GM23338 (cell line): Measurements from ENCODE around the gene TRIM14. TPM values are rescaled to one million over a fixed set of nuclear protein-coding genes. Genes with fewer than 3 reads are reported as not detected.

ENCODE experiments used
- ATAC-seq: fragments of 200-7000 bp; cut with Tn5 transposase; 3 replicates; pipeline ENCODE4 v1.9.1; 2020
- DNase-seq: peaks from one replicate; pipeline ENCODE4 v3.0.0-alpha.2; 2015; ENCODE audit warnings: low spot score
- H2AFZ ChIP-seq: fragments of 200-600 bp; sonication (generic); 2 replicates; pipeline ENCODE4 v1.8.0; 2016; ENCODE audit warnings: antibody characterized with exemption, mild to moderate bottlenecking, moderate library complexity
- H3F3A ChIP-seq: fragments of 200-600 bp; sonication (generic); replicated peaks from 2 replicates; pipeline ENCODE4 v1.8.0; 2017; ENCODE audit warnings: antibody characterized with exemption, mixed run types, low read depth
- H3K27ac ChIP-seq: fragments of 200-600 bp; sonication (generic); 2 replicates; pipeline ENCODE4 v1.6.1; 2016; ENCODE audit warnings: low read depth
- H3K27me3 ChIP-seq: fragments of 200-600 bp; sonication (generic); 2 replicates; pipeline ENCODE4 v1.8.0; 2016; ENCODE audit warnings: mild to moderate bottlenecking, mixed run types, moderate library complexity; ENCODE audit not compliant: insufficient read depth
- H3K36me3 ChIP-seq: fragments of 200-600 bp; sonication (generic); 2 replicates; pipeline ENCODE4 v1.8.0; 2016; ENCODE audit warnings: mild to moderate bottlenecking; ENCODE audit not compliant: insufficient read depth
- H3K4me1 ChIP-seq: fragments of 200-600 bp; sonication (generic); 2 replicates; pipeline ENCODE4 v1.8.0; 2016; ENCODE audit warnings: mild to moderate bottlenecking, moderate library complexity; ENCODE audit not compliant: insufficient read depth
- H3K4me2 ChIP-seq: fragments of 200-600 bp; sonication (generic); 2 replicates; pipeline ENCODE4 v1.7.1; 2017; ENCODE audit warnings: mixed run types
- H3K4me3 ChIP-seq: fragments of 200-600 bp; sonication (generic); 2 replicates; pipeline ENCODE4 v1.6.1; 2016; ENCODE audit warnings: mixed run types
- H3K79me2 ChIP-seq: fragments of 200-600 bp; sonication (generic); replicated peaks from 2 replicates; pipeline ENCODE4 v1.8.0; 2017; ENCODE audit warnings: mild to moderate bottlenecking; ENCODE audit not compliant: insufficient read depth
- H3K9me2 ChIP-seq: fragments of 200-600 bp; sonication (generic); 2 replicates; pipeline ENCODE4 v1.8.0; 2017; ENCODE audit not compliant: insufficient read depth
- H4K20me1 ChIP-seq: fragments of 200-600 bp; sonication (generic); replicated peaks from 2 replicates; pipeline ENCODE4 v1.8.0; 2017; ENCODE audit warnings: mild to moderate bottlenecking; ENCODE audit not compliant: insufficient read depth
- H3K27ac Mint-ChIP-seq: 2 replicates; pipeline ENCODE4 v1.8.0; 2020; ENCODE audit warnings: inconsistent platforms, mild to moderate bottlenecking, moderate library complexity, mixed read lengths
- H3K27me3 Mint-ChIP-seq: 3 replicates; pipeline ENCODE4 v1.8.0; 2022; ENCODE audit warnings: low read depth, mild to moderate bottlenecking, moderate library complexity, mixed read lengths, inconsistent platforms; ENCODE audit not compliant: insufficient read depth, poor library complexity
- H3K36me3 Mint-ChIP-seq: 3 replicates; pipeline ENCODE4 v1.8.0; 2021; ENCODE audit warnings: low read depth, mild to moderate bottlenecking, inconsistent platforms, moderate library complexity, mixed read lengths
- H3K4me1 Mint-ChIP-seq: 3 replicates; pipeline ENCODE4 v1.8.0; 2020; ENCODE audit warnings: mild to moderate bottlenecking, inconsistent platforms, mixed read lengths
- H3K4me3 Mint-ChIP-seq: 3 replicates; pipeline ENCODE4 v1.8.0; 2021; ENCODE audit warnings: moderate library complexity, mild to moderate bottlenecking, inconsistent platforms, mixed read lengths
- H3K9me3 Mint-ChIP-seq: 3 replicates; pipeline ENCODE4 v1.8.0; 2020; ENCODE audit warnings: moderate library complexity, mild to moderate bottlenecking, inconsistent platforms, mixed read lengths
- EZH2phosphoT487 ChIP-seq: fragments of 200-600 bp; sonication (generic); IDR thresholded peaks from one replicate; pipeline ENCODE4 v1.8.1; 2018; ENCODE audit warnings: antibody characterized with exemption; ENCODE audit not compliant: unreplicated experiment
- NANOG ChIP-seq: IDR thresholded peaks from 2 replicates; pipeline ENCODE4 v1.6.1; 2016; ENCODE audit warnings: antibody characterized with exemption, borderline replicate concordance
- POLR2AphosphoS5 ChIP-seq: IDR thresholded peaks from 2 replicates; pipeline ENCODE4 v1.6.1; 2016; ENCODE audit warnings: antibody characterized with exemption, low read depth
- STAT1 ChIP-seq: IDR thresholded peaks from one replicate; pipeline ENCODE4 v1.6.1; 2016; ENCODE audit warnings: antibody characterized with exemption; ENCODE audit not compliant: unreplicated experiment
- ZNF114 ChIP-seq: fragments of 250-450 bp; sonication (Bioruptor Pico); IDR thresholded peaks from 2 replicates; pipeline ENCODE4 v1.5.0; 2020; ENCODE audit warnings: mild to moderate bottlenecking, moderate library complexity
- ZNF331 ChIP-seq: fragments of 250-450 bp; sonication (Bioruptor Pico); IDR thresholded peaks from 2 replicates; pipeline ENCODE4 v1.5.0; 2020; ENCODE audit warnings: low read depth, mild to moderate bottlenecking, moderate library complexity
- ZNF462 ChIP-seq: fragments of 250-450 bp; sonication (Bioruptor Pico); IDR thresholded peaks from 2 replicates; pipeline ENCODE4 v1.5.0; 2020; ENCODE audit warnings: mild to moderate bottlenecking, moderate library complexity
- polyA plus RNA-seq: library from polyadenylated mRNA; unstranded; fragments of >200 nt; fragmentation: Nextera tagmentation; extraction: Ambion mirVana; gene quantifications from 2 replicates; pipeline ENCODE4 v1.2.1, GENCODE V29; 2016
- total RNA-seq: library from RNA; depleted of rRNA; stranded (reverse); fragments of >200 nt; shearing (Covaris generic); gene quantifications from 2 replicates; pipeline ENCODE4 v1.2.3, GENCODE V29; 2014
- TF ChIP-seq, protein P1 (sequence below): IDR thresholded peaks from one replicate; pipeline ENCODE4 v1.6.1; 2018; ENCODE audit warnings: antibody characterized with exemption; ENCODE audit not compliant: unreplicated experiment
- TF ChIP-seq, protein P2 (sequence below), 2 experiments: fragments of 200-600 bp in 1 of 2; sonication (generic) in 1 of 2; conservative IDR thresholded peaks; 2 replicates each; pipeline versions ENCODE4 v1.5.1 to v1.6.1; 2016 to 2017; ENCODE audit warnings: antibody characterized with exemption in 2 of 2, low read depth in 2 of 2, mild to moderate bottlenecking in 2 of 2, moderate library complexity in 1 of 2

Gene TRIM14
- total and polyA plus RNA-seq, 2 experiments from 2014 or later: 17.2 to 25.3 TPM

GRCh38 chr9:98045234-98046179 is 73.5 kb downstream of the TRIM14 start:
- H3K27ac ChIP-seq: no peak overlapping the region
- Mint-ChIP-seq H3K27me3 (no peaks in the 10 kb centered on the region), H3K4me1 (no peaks in the 10 kb centered on the region), H3K9me3 (no peaks in the 10 kb centered on the region), H3K27ac (no peak overlapping the region), H3K4me3 (no peak overlapping the region), H3K36me3 (no peaks in the 10 kb centered on the region)
- H3K4me3 ChIP-seq: no peak overlapping the region
- no peaks in the 10 kb centered on the region for H3K27me3 ChIP-seq
- H3K79me2 ChIP-seq: no peaks in the 10 kb centered on the region
- H3K4me2 ChIP-seq: no peak overlapping the region
- no peaks in the 10 kb centered on the region for H3K4me1 ChIP-seq
- ATAC-seq: no peak
- no peak for DNase-seq
- no peaks in the 10 kb centered on the region for H3K36me3 ChIP-seq
- no peak for TF ChIP-seq ZNF114 (CRISPR knock-in tag)
- no peak for TF ChIP-seq POLR2AphosphoS5
- no peak for TF ChIP-seq EZH2phosphoT487
- TF ChIP-seq NANOG: no peak
- peak overlapping the region; percentile 64; the same call in 1 of the 2 replicates for H2AFZ ChIP-seq
- H3K9me2 ChIP-seq: no peaks in the 10 kb centered on the region
- H4K20me1 ChIP-seq: no peaks in the 10 kb centered on the region
- no peaks in the 10 kb centered on the region for H3F3A ChIP-seq

GRCh38 chr9:98043915-98044314 is 75.1 kb downstream of the TRIM14 start:
- no peak for TF ChIP-seq NANOG
- no peak for TF ChIP-seq STAT1
- TF ChIP-seq ZNF331 (CRISPR knock-in tag): no peak
- TF ChIP-seq POLR2AphosphoS5: no peak
- no peak for TF ChIP-seq ZNF462
- TF ChIP-seq, protein P1, sequence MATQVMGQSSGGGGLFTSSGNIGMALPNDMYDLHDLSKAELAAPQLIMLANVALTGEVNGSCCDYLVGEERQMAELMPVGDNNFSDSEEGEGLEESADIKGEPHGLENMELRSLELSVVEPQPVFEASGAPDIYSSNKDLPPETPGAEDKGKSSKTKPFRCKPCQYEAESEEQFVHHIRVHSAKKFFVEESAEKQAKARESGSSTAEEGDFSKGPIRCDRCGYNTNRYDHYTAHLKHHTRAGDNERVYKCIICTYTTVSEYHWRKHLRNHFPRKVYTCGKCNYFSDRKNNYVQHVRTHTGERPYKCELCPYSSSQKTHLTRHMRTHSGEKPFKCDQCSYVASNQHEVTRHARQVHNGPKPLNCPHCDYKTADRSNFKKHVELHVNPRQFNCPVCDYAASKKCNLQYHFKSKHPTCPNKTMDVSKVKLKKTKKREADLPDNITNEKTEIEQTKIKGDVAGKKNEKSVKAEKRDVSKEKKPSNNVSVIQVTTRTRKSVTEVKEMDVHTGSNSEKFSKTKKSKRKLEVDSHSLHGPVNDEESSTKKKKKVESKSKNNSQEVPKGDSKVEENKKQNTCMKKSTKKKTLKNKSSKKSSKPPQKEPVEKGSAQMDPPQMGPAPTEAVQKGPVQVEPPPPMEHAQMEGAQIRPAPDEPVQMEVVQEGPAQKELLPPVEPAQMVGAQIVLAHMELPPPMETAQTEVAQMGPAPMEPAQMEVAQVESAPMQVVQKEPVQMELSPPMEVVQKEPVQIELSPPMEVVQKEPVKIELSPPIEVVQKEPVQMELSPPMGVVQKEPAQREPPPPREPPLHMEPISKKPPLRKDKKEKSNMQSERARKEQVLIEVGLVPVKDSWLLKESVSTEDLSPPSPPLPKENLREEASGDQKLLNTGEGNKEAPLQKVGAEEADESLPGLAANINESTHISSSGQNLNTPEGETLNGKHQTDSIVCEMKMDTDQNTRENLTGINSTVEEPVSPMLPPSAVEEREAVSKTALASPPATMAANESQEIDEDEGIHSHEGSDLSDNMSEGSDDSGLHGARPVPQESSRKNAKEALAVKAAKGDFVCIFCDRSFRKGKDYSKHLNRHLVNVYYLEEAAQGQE: no peak
- TF ChIP-seq, protein P2, sequence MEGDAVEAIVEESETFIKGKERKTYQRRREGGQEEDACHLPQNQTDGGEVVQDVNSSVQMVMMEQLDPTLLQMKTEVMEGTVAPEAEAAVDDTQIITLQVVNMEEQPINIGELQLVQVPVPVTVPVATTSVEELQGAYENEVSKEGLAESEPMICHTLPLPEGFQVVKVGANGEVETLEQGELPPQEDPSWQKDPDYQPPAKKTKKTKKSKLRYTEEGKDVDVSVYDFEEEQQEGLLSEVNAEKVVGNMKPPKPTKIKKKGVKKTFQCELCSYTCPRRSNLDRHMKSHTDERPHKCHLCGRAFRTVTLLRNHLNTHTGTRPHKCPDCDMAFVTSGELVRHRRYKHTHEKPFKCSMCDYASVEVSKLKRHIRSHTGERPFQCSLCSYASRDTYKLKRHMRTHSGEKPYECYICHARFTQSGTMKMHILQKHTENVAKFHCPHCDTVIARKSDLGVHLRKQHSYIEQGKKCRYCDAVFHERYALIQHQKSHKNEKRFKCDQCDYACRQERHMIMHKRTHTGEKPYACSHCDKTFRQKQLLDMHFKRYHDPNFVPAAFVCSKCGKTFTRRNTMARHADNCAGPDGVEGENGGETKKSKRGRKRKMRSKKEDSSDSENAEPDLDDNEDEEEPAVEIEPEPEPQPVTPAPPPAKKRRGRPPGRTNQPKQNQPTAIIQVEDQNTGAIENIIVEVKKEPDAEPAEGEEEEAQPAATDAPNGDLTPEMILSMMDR (conservative IDR thresholded peaks at IDR 0.05; ENCODE audit: low read depth in 2 of 2): no peak
- DNase-seq (no peak), ATAC-seq (no peak)
- Mint-ChIP-seq H3K9me3 (no peaks in the 10 kb centered on the region), H3K27ac (no peak overlapping the region), H3K36me3 (no peaks in the 10 kb centered on the region), H3K4me1 (peaks cover 8% of the 10 kb centered on the region; the same call in 2 of the 3 replicates), H3K27me3 (no peaks in the 10 kb centered on the region), H3K4me3 (no peak overlapping the region)
- Histone ChIP-seq H3K27ac (no peak overlapping the region), H2AFZ (peak overlapping the region; percentile 74; the same call in 1 of the 2 replicates), H3K4me3 (no peak overlapping the region), H3K27me3 (no peaks in the 10 kb centered on the region), H3K4me2 (no peak overlapping the region), H3K36me3 (no peaks in the 10 kb centered on the region), H3K4me1 (no peaks in the 10 kb centered on the region), H3F3A (no peaks in the 10 kb centered on the region), H3K79me2 (no peaks in the 10 kb centered on the region), H4K20me1 (no peaks in the 10 kb centered on the region), H3K9me2 (no peaks in the 10 kb centered on the region)
